ENCODE data around the gene GREB1. TPM values are rescaled to one million over a fixed set of nuclear protein-coding genes. Genes with fewer than 3 reads are reported as not detected.

Gene GREB1
- total and polyA plus RNA-seq, 2 of the 13 experiments (the other 11 are each of a cell fraction or from before 2014, with no cell fraction given), result 31.3 to 61.2 TPM

DNA sequence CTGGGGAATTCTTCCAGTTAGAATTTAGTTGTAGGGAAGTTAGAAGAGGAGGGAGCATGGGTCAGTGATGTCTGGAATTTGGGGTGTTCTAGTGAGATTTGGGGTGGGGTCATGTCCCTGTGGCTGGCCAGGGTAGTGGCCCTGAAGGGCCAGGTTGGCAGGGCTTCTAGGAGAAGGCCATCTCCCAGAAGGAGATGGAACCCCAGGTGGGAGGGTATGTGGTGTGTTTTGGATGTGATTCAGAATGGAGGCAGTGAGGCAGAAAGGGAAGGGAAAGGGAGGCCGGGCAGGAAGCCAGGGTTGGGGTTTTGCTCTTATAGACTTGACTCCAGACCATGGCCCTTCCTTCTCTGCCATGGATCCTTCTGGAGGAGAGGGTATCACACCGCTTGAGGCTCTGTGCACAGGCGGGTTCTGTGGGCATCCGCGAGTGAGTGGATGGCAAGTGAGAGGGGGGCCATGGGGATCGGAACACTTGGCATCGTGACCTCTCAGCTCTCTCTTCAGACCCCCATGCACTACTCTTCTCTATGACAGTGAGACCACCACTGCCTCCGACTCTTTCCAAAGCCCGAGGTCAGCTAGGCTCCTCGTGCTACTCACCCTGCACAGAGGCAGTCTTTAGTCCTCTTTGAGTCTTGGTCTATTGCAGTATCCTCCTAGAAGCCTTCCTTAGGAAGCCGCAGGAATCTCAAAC is 7.3 kb downstream of the GREB1 start (continued):
- TF ChIP-seq ZFP62 (CRISPR knock-in tag; IDR thresholded peaks at IDR 0.05), result no peak
- TF ChIP-seq NR1H2 (CRISPR knock-in tag; IDR thresholded peaks at IDR 0.05; ENCODE audit: borderline replicate concordance, low read depth), result no peak
- TF ChIP-seq EZH2 (conservative IDR thresholded peaks at IDR 0.05; ENCODE audit: low read depth, low read length), result no peak
- TF ChIP-seq, protein P1, sequence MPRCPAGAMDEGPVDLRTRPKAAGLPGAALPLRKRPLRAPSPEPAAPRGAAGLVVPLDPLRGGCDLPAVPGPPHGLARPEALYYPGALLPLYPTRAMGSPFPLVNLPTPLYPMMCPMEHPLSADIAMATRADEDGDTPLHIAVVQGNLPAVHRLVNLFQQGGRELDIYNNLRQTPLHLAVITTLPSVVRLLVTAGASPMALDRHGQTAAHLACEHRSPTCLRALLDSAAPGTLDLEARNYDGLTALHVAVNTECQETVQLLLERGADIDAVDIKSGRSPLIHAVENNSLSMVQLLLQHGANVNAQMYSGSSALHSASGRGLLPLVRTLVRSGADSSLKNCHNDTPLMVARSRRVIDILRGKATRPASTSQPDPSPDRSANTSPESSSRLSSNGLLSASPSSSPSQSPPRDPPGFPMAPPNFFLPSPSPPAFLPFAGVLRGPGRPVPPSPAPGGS (CRISPR knock-in tag; IDR thresholded peaks at IDR 0.05), result no peak
- TF ChIP-seq ZNF670 (CRISPR knock-in tag; IDR thresholded peaks at IDR 0.05; ENCODE audit: borderline replicate concordance), result no peak
- no peak for TF ChIP-seq ZNF557 (CRISPR knock-in tag; IDR thresholded peaks at IDR 0.05)
- TF ChIP-seq, protein P2, sequence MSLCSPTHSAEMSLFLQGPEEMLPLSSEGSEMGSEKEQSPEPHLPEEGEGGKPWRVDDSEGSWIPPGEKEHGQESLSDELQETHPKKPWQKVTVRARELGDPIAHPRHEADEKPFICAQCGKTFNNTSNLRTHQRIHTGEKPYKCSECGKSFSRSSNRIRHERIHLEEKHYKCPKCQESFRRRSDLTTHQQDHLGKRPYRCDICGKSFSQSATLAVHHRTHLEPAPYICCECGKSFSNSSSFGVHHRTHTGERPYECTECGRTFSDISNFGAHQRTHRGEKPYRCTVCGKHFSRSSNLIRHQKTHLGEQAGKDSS (CRISPR knock-in tag; IDR thresholded peaks at IDR 0.05; ENCODE audit: borderline replicate concordance, low read depth), result no peak; the same call in 1 of the 2 replicates
- TF ChIP-seq ZNF530 (CRISPR knock-in tag; IDR thresholded peaks at IDR 0.05; ENCODE audit: low read depth), result no peak
- TF ChIP-seq ZNF841 (CRISPR knock-in tag; IDR thresholded peaks at IDR 0.05; ENCODE audit: borderline replicate concordance), result no peak
- no peak for TF ChIP-seq PAWR (CRISPR knock-in tag; IDR thresholded peaks at IDR 0.05; ENCODE audit: borderline replicate concordance)
- TF ChIP-seq SPEN (CRISPR knock-in tag; IDR thresholded peaks at IDR 0.05; ENCODE audit: low read depth), result peak; percentile 41
- TF ChIP-seq, protein P3, sequence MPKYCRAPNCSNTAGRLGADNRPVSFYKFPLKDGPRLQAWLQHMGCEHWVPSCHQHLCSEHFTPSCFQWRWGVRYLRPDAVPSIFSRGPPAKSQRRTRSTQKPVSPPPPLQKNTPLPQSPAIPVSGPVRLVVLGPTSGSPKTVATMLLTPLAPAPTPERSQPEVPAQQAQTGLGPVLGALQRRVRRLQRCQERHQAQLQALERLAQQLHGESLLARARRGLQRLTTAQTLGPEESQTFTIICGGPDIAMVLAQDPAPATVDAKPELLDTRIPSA (CRISPR knock-in tag; IDR thresholded peaks at IDR 0.05; ENCODE audit: borderline replicate concordance), result no peak
- no peak for TF ChIP-seq ZNF143 (CRISPR knock-in tag; IDR thresholded peaks at IDR 0.05)
- TF ChIP-seq, protein P4, sequence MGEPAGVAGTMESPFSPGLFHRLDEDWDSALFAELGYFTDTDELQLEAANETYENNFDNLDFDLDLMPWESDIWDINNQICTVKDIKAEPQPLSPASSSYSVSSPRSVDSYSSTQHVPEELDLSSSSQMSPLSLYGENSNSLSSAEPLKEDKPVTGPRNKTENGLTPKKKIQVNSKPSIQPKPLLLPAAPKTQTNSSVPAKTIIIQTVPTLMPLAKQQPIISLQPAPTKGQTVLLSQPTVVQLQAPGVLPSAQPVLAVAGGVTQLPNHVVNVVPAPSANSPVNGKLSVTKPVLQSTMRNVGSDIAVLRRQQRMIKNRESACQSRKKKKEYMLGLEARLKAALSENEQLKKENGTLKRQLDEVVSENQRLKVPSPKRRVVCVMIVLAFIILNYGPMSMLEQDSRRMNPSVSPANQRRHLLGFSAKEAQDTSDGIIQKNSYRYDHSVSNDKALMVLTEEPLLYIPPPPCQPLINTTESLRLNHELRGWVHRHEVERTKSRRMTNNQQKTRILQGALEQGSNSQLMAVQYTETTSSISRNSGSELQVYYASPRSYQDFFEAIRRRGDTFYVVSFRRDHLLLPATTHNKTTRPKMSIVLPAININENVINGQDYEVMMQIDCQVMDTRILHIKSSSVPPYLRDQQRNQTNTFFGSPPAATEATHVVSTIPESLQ (CRISPR knock-in tag; conservative IDR thresholded peaks at IDR 0.05), result no peak
- TF ChIP-seq ATAD3A (CRISPR knock-in tag; IDR thresholded peaks at IDR 0.05), result no peak
- no peak for TF ChIP-seq HNF4G (IDR thresholded peaks at IDR 0.05; ENCODE audit: borderline replicate concordance, low read depth, low read length)
- no peak for TF ChIP-seq HNF4G (CRISPR knock-in tag; IDR thresholded peaks at IDR 0.05; ENCODE audit: borderline replicate concordance, low read depth)
- TF ChIP-seq RARG (CRISPR knock-in tag; IDR thresholded peaks at IDR 0.05; ENCODE audit: low read depth), result no peak
- no peak for TF ChIP-seq HOXA3 (CRISPR knock-in tag; IDR thresholded peaks at IDR 0.05)
- 0 out of 2 replicates have a peak, but pooled peaks have one; percentile 29 for TF ChIP-seq HNRNPL (IDR thresholded peaks at IDR 0.05; ENCODE audit: low read depth, low read length)
- TF ChIP-seq, protein P5, sequence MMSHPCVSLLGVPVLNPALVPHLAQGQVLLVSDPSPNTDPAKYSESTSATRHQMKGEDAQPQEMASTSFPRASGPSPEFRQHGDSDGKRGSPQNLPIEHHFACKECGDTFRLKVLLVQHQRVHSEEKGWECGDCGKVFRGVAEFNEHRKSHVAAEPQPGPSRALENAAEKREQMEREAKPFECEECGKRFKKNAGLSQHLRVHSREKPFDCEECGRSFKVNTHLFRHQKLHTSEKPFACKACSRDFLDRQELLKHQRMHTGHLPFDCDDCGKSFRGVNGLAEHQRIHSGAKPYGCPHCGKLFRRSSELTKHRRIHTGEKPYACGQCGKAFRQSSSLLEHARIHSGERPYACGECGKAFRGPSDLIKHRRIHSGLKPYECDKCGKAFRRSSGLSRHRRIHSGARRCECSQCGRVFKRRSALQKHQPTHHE (CRISPR knock-in tag; IDR thresholded peaks at IDR 0.05; ENCODE audit: borderline replicate concordance), result no peak
- no peak for TF ChIP-seq ZNF260 (CRISPR knock-in tag; IDR thresholded peaks at IDR 0.05; ENCODE audit: borderline replicate concordance, low read depth)
- TF ChIP-seq AKAP8 (CRISPR knock-in tag; IDR thresholded peaks at IDR 0.05), result no peak
- TF ChIP-seq SMARCC2 (IDR thresholded peaks at IDR 0.05), result no peak
- TF ChIP-seq HHEX (CRISPR knock-in tag; IDR thresholded peaks at IDR 0.05), result no peak
- no peak for TF ChIP-seq ELF1 (CRISPR knock-in tag; IDR thresholded peaks at IDR 0.05)

Measured in HepG2 (cell line).